Liver (tissue), 9 donors: Measurements from ENCODE around the gene PTPN2. TPM values are rescaled to one million over a fixed set of nuclear protein-coding genes. Genes with fewer than 3 reads are reported as not detected.

ENCODE experiments used
- DNase-seq: peaks from one replicate; pipeline ENCODE4 v3.0.0-alpha.2; 2017; ENCODE audit warnings: low spot score
- H3K27ac ChIP-seq, 2 donors: one replicate each; pipeline ENCODE4 v1.7.0; 2013; ENCODE audit warnings: inconsistent platforms in 2 of 2, low read length in 2 of 2, control low read depth in 1 of 2, low read depth in 1 of 2, mild to moderate bottlenecking in 1 of 2
- H3K27me3 ChIP-seq, 4 donors: one replicate each; pipeline versions ENCODE4 v1.6.1 to v1.7.0; 2013; ENCODE audit warnings: low read length in 3 of 4, inconsistent platforms in 1 of 4, mild to moderate bottlenecking in 1 of 4, moderate library complexity in 1 of 4; ENCODE audit not compliant: control insufficient read depth in 4 of 4, insufficient read depth in 4 of 4
- H3K36me3 ChIP-seq, 4 donors: one replicate each; pipeline versions ENCODE4 v1.6.1 to v1.7.0; 2013; ENCODE audit warnings: low read length in 3 of 4, mild to moderate bottlenecking in 3 of 4, low read depth in 1 of 4, moderate library complexity in 1 of 4; ENCODE audit not compliant: control insufficient read depth in 4 of 4, insufficient read depth in 3 of 4
- H3K4me1 ChIP-seq, 4 donors: one replicate each; pipeline versions ENCODE4 v1.6.1 to v1.7.0; 2013; ENCODE audit warnings: low read length in 3 of 4, mild to moderate bottlenecking in 3 of 4, moderate library complexity in 1 of 4; ENCODE audit not compliant: control insufficient read depth in 4 of 4, insufficient read depth in 4 of 4
- H3K4me3 ChIP-seq, 3 donors: one replicate each; pipeline versions ENCODE4 v1.6.1 to v1.7.0; 2013; ENCODE audit warnings: low read length in 3 of 3, control low read depth in 1 of 3, low read depth in 1 of 3, mild to moderate bottlenecking in 1 of 3
- H3K9ac ChIP-seq, 2 donors: one replicate each; pipeline ENCODE4 v1.7.0; 2013; ENCODE audit warnings: low read length in 2 of 2, mild to moderate bottlenecking in 2 of 2, moderate library complexity in 2 of 2, control low read depth in 1 of 2, low read depth in 1 of 2
- H3K9me3 ChIP-seq, 4 donors: one replicate each; pipeline versions ENCODE4 v1.6.1 to v1.7.0; 2013; ENCODE audit warnings: low read length in 3 of 4; ENCODE audit not compliant: control insufficient read depth in 4 of 4
- CTCF ChIP-seq: fragments of 150-350 bp; IDR thresholded peaks from 2 replicates; pipeline ENCODE4 v1.5.1; 2017; ENCODE audit warnings: improper control_type of control experiment, low read depth, low read length; ENCODE audit not compliant: missing input control
- EGR1 ChIP-seq, 2 donors: IDR thresholded peaks; 2 replicates each; pipeline ENCODE4 v1.6.1; 2016 to 2018; ENCODE audit warnings: antibody characterized with exemption in 2 of 2, low read depth in 2 of 2
- FOXA1 ChIP-seq: IDR thresholded peaks from 2 replicates; pipeline ENCODE4 v1.6.1; 2016; ENCODE audit warnings: antibody characterized with exemption
- FOXA2 ChIP-seq: IDR thresholded peaks from 2 replicates; pipeline ENCODE4 v1.6.1; 2016; ENCODE audit warnings: antibody characterized with exemption
- HNF4A ChIP-seq, 2 donors: conservative IDR thresholded peaks; 2 replicates each; pipeline ENCODE4 v1.6.1; 2016; ENCODE audit warnings: antibody characterized with exemption in 2 of 2, mild to moderate bottlenecking in 2 of 2
- HNF4G ChIP-seq: IDR thresholded peaks from 2 replicates; pipeline ENCODE4 v1.6.1; 2016; ENCODE audit warnings: antibody characterized with exemption
- JUND ChIP-seq, 2 donors: IDR thresholded peaks; 2 replicates each; pipeline ENCODE4 v1.6.1; 2016; ENCODE audit warnings: antibody characterized with exemption in 2 of 2
- MAX ChIP-seq: IDR thresholded peaks from 2 replicates; pipeline ENCODE4 v1.6.1; 2016; ENCODE audit warnings: antibody characterized with exemption
- NR2F2 ChIP-seq: IDR thresholded peaks from 2 replicates; pipeline ENCODE4 v1.6.1; 2016; ENCODE audit warnings: antibody characterized with exemption
- REST ChIP-seq: IDR thresholded peaks from 2 replicates; pipeline ENCODE4 v1.6.1; 2016; ENCODE audit warnings: antibody characterized with exemption, mild to moderate bottlenecking
- SP1 ChIP-seq: IDR thresholded peaks from 2 replicates; pipeline ENCODE4 v1.6.1; 2018; ENCODE audit warnings: antibody characterized with exemption, mild to moderate bottlenecking
- TAF1 ChIP-seq: conservative IDR thresholded peaks from 2 replicates; pipeline ENCODE4 v1.6.1; 2016; ENCODE audit warnings: antibody characterized with exemption, mild to moderate bottlenecking
- YY1 ChIP-seq: IDR thresholded peaks from 2 replicates; pipeline ENCODE4 v1.6.1; 2016; ENCODE audit warnings: antibody characterized with exemption, mild to moderate bottlenecking
- ZBTB33 ChIP-seq: IDR thresholded peaks from 2 replicates; pipeline ENCODE4 v1.6.1; 2016; ENCODE audit warnings: antibody characterized with exemption
- WGBS: extraction: QIAGEN DNeasy Blood & Tissue Kit; methylation state at CpG from one replicate; pipeline ENCODE4 v1.1.7; 2013; 5-methylcytosine and 5-hydroxymethylcytosine counted together
- polyA plus RNA-seq, 2 donors: library from polyadenylated mRNA; stranded (reverse) in 1 of 2; unstranded in 1 of 2; fragments of 200-250 nt in 1 of 2; fragments of >200 nt in 1 of 2; fragmentation: Nextera tagmentation in 1 of 2; extraction: Ambion mirVana in 1 of 2; gene quantifications; one replicate each; pipeline versions ENCODE4 v1.2.1 to v1.2.3, GENCODE V29; 2013 to 2015
- total RNA-seq, 2 donors: library from RNA; depleted of rRNA; stranded (reverse); fragments of >200 nt; gene quantifications; one replicate each; pipeline ENCODE4 v1.2.3, GENCODE V29; 2014
- donor health status: healthy.
- donor health status: healthy.
- donor health status: healthy.
- donor health status: healthy.
- donor health status: healthy.

PTPN2 gene
- total and polyA plus RNA-seq, 4 donors, result 9.2 to 21.2 (median 14.9) TPM

- no peak overlapping the region for H3K27ac ChIP-seq
- no peak overlapping the region for H3K4me3 ChIP-seq
- DNase-seq, result no peak
- TF ChIP-seq YY1 (no peak), NR2F2 (no peak), MAX (no peak)
- WGBS, result 97% methylated on average over 7 of the region's 7 CpGs
- no peak overlapping the region for H3K9ac ChIP-seq
- no peaks in the 10 kb centered on the region for H3K9me3 ChIP-seq
- peaks cover 0 to 7% (median 4%) of the 10 kb centered on the region in 4 donors for H3K36me3 ChIP-seq
- no peaks in the 10 kb centered on the region for H3K27me3 ChIP-seq
- H3K4me1 ChIP-seq, result no peaks in the 10 kb centered on the region
Observed at GRCh38 chr18:12852566-12853315, 31.3 kb downstream of the PTPN2 start.

GRCh38 chr18:12851716-12852115 is 32.3 kb downstream of the PTPN2 start:
- TF ChIP-seq ZBTB33 (no peak), HNF4A (conservative IDR thresholded peaks at IDR 0.05) (no peak), FOXA2 (no peak), CTCF (no peak), HNF4G (no peak), FOXA1 (no peak), SP1 (no peak), YY1 (no peak), MAX (no peak), TAF1 (no peak), EGR1 (IDR thresholded peaks at IDR 0.05; ENCODE audit: low read depth in 2 of 2) (no peak), REST (no peak), JUND (IDR thresholded peaks at IDR 0.05) (no peak)
- Histone ChIP-seq H3K36me3 (peaks cover 0 to 5% (median 2%) of the 10 kb centered on the region in 4 donors), H3K27me3 (no peaks in the 10 kb centered on the region), H3K9ac (no peak overlapping the region), H3K4me3 (no peak overlapping the region), H3K27ac (no peak overlapping the region), H3K9me3 (no peaks in the 10 kb centered on the region), H3K4me1 (no peaks in the 10 kb centered on the region)
- 81% methylated on average over 3 of the region's 3 CpGs for WGBS
- no peak for DNase-seq
